Measurements from ENCODE around the gene VRK1.

The VRK1 gene

GRCh38 chr14:96893966-96894622 lies 96.9 kb downstream of the VRK1 start:
- no peak for DNase-seq

GRCh38 chr14:96894966-96895365 lies 97.8 kb downstream of the VRK1 start:
- no peak for DNase-seq

- DNase-seq = no peak
These were observed 98.6 kb downstream of the VRK1 start for GRCh38 chr14:96895658-96896271.

GRCh38 chr14:96897184-96897583 lies 100.0 kb downstream of the VRK1 start:
- DNase-seq = no peak

- DNase-seq = no peak
These were observed 104.0 kb downstream of the VRK1 start for GRCh38 chr14:96901227-96901626.

- DNase-seq = no peak
These were observed 104.8 kb downstream of the VRK1 start for GRCh38 chr14:96902004-96902403.

GRCh38 chr14:96903444-96904023 lies 106.4 kb downstream of the VRK1 start:
- no peak for DNase-seq

GRCh38 chr14:96904201-96904600 lies 107.0 kb downstream of the VRK1 start:
- DNase-seq = no peak

- no peak for DNase-seq
These were observed 107.9 kb downstream of the VRK1 start for GRCh38 chr14:96905065-96905464.

- no peak for DNase-seq
These were observed 108.6 kb downstream of the VRK1 start for GRCh38 chr14:96905825-96906224.

GRCh38 chr14:96906434-96906833 lies 109.3 kb downstream of the VRK1 start:
- no peak for DNase-seq

GRCh38 chr14:96909841-96910364 lies 112.7 kb downstream of the VRK1 start:
- DNase-seq = no peak

- no peak for DNase-seq
These were observed 114.4 kb downstream of the VRK1 start for GRCh38 chr14:96911499-96912149.

GRCh38 chr14:96914571-96915128 lies 117.5 kb downstream of the VRK1 start:
- no peak for DNase-seq

GRCh38 chr14:96915478-96915877 lies 118.3 kb downstream of the VRK1 start:
- DNase-seq = no peak

GRCh38 chr14:96916751-96917150 lies 119.6 kb downstream of the VRK1 start:
- no peak for DNase-seq

GRCh38 chr14:96917442-96917963 lies 120.3 kb downstream of the VRK1 start:
- DNase-seq = no peak

- DNase-seq = no peak
These were observed 122.8 kb downstream of the VRK1 start for GRCh38 chr14:96920023-96920422.

- no peak for DNase-seq
These were observed 123.6 kb downstream of the VRK1 start for GRCh38 chr14:96920820-96921219.

- no peak for DNase-seq
These were observed 125.8 kb downstream of the VRK1 start for GRCh38 chr14:96922986-96923385.

- no peak for DNase-seq
These were observed 128.2 kb downstream of the VRK1 start for GRCh38 chr14:96925422-96925821.

- DNase-seq = no peak
These were observed 128.8 kb downstream of the VRK1 start for GRCh38 chr14:96926001-96926400.

GRCh38 chr14:96928779-96929380 lies 131.7 kb downstream of the VRK1 start:
- DNase-seq = no peak

Measured in activated CD4-positive, alpha-beta T cell treated with anti-CD3 and anti-CD28 coated beads, Interleukin-2, amount 50 U/mL, for 4 hours (primary cell).